Keratinocyte (primary cell): ENCODE results near the gene BCHE. TPM values are rescaled to one million over a fixed set of nuclear protein-coding genes. Genes with fewer than 3 reads are reported as not detected.

Experiments used
- DNase-seq: peaks from one replicate; pipeline ENCODE4 v3.0.0-alpha.2; 2011; ENCODE audit warnings: low read depth, missing footprints, low spot score
- FAIRE-seq: peaks from 2 replicates; lab custom pipeline; 2011; peaks lifted over from hg19 to GRCh38; lab: Jason Lieb, UNC
- H2AFZ ChIP-seq: 2 replicates; pipeline ENCODE4 v1.6.0; 2012; ENCODE audit warnings: low read length, control low read depth, inconsistent platforms; ENCODE audit not compliant: control insufficient read depth
- H3K27ac ChIP-seq: 2 replicates; pipeline ENCODE4 v1.5.1; 2011; ENCODE audit warnings: low read length; ENCODE audit not compliant: control insufficient read depth, insufficient read depth
- H3K27me3 ChIP-seq: 3 replicates; pipeline ENCODE4 v1.6.0; 2011; ENCODE audit warnings: low read length; ENCODE audit not compliant: control insufficient read depth, insufficient read depth; ENCODE audit errors: extremely low read depth
- H3K36me3 ChIP-seq, 2 experiments: 2 replicates in 1 of 2; 3 replicates in 1 of 2; pipeline ENCODE4 v1.5.1; 2011; ENCODE audit warnings: low read length in 2 of 2, mild to moderate bottlenecking in 1 of 2; ENCODE audit not compliant: control insufficient read depth in 2 of 2, insufficient read depth in 2 of 2; ENCODE audit errors: extremely low read depth in 1 of 2
- H3K4me1 ChIP-seq: 3 replicates; pipeline ENCODE4 v1.5.1; 2011; ENCODE audit warnings: low read length; ENCODE audit not compliant: control insufficient read depth, insufficient read depth; ENCODE audit errors: extremely low read depth
- H3K4me2 ChIP-seq: 3 replicates; pipeline ENCODE4 v1.6.0; 2011; ENCODE audit warnings: low read depth, low read length; ENCODE audit not compliant: control insufficient read depth, insufficient read depth; ENCODE audit errors: extremely low read depth
- H3K4me3 ChIP-seq, 3 experiments: fragments of 200-600 bp in 1 of 3; sonication (generic) in 1 of 3; 2 replicates in 2 of 3; 3 replicates in 1 of 3; pipeline ENCODE4 v1.5.1; 2011 to 2016; ENCODE audit warnings: low read length in 3 of 3, mild to moderate bottlenecking in 3 of 3, control low read depth in 2 of 3, inconsistent platforms in 1 of 3, low read depth in 1 of 3, mixed read lengths in 1 of 3, mixed run types in 1 of 3, moderate library complexity in 1 of 3; ENCODE audit not compliant: control insufficient read depth in 2 of 3, insufficient read depth in 2 of 3; ENCODE audit errors: extremely low read depth in 1 of 3
- H3K79me2 ChIP-seq: 2 replicates; pipeline ENCODE4 v1.6.0; 2012; ENCODE audit warnings: low read length; ENCODE audit not compliant: control insufficient read depth, insufficient read depth
- H3K9ac ChIP-seq: 3 replicates; pipeline ENCODE4 v1.6.0; 2011; ENCODE audit warnings: low read length; ENCODE audit not compliant: control insufficient read depth, insufficient read depth; ENCODE audit errors: extremely low read depth
- H3K9me1 ChIP-seq: 3 replicates; pipeline ENCODE4 v1.6.0; 2011; ENCODE audit warnings: low read length; ENCODE audit not compliant: control insufficient read depth, insufficient read depth; ENCODE audit errors: extremely low read depth
- H3K9me3 ChIP-seq: 2 replicates; pipeline ENCODE4 v1.5.1; 2012; ENCODE audit warnings: low read depth, low read length; ENCODE audit not compliant: control insufficient read depth
- H4K20me1 ChIP-seq: 3 replicates; pipeline ENCODE4 v1.6.0; 2011; ENCODE audit warnings: low read length; ENCODE audit not compliant: control insufficient read depth, insufficient read depth; ENCODE audit errors: extremely low read depth
- EZH2 ChIP-seq: IDR thresholded peaks from one replicate; pipeline ENCODE4 v1.6.1; 2012; ENCODE audit warnings: inconsistent platforms, mild to moderate bottlenecking, low read length, moderate library complexity
- dilution Hi-C: fragments of 300-500 bp; cut with MboI; formaldehyde crosslinking; loops from one replicate; pipeline ENCODE4 v1.7.0; 2020; ENCODE audit warnings: low sequenced_read_pairs; ENCODE audit not compliant: extremely low pct_ligation_motif_present
- polyA plus RNA-seq, 5 experiments: library from polyadenylated mRNA; depleted of rRNA in 3 of 5; stranded (reverse) in 3 of 5; stranded (forward) in 1 of 5; unstranded in 1 of 5; fragments of >200 nt; gene quantifications; 1 replicate in 1 of 5; 2 replicates in 3 of 5; 3 replicates in 1 of 5; pipeline versions ENCODE4 v1.2.1 to v1.2.3, GENCODE V29; 2011 to 2012; ENCODE audit warnings: missing spikeins in 2 of 5, low read depth in 1 of 5, low replicate concordance in 1 of 5
- TF ChIP-seq, protein P1 (sequence below), 3 experiments: IDR thresholded peaks in 1 of 3; conservative IDR thresholded peaks in 1 of 3; optimal IDR thresholded peaks in 1 of 3; 2 replicates in 2 of 3; 3 replicates in 1 of 3; pipeline versions ENCODE3 to v1.5.1; 2011; ENCODE audit warnings: low read length in 3 of 3, mild to moderate bottlenecking in 3 of 3, moderate library complexity in 2 of 3, control low read depth in 1 of 3, inconsistent platforms in 1 of 3; ENCODE audit not compliant: insufficient read depth in 2 of 3; ENCODE audit errors: extremely low read depth in 1 of 3

BCHE gene
- polyA plus RNA-seq, 1 donor (not counting 4 experiments of a cell fraction or from before 2014, with no cell fraction given) = 2.0 TPM

- DNase-seq (no peak), FAIRE-seq (no peak)
- Histone ChIP-seq H3K9ac (no peak overlapping the region), H3K79me2 (no peaks in the 10 kb centered on the region), H2AFZ (no peak overlapping the region), H3K9me1 (no peaks in the 10 kb centered on the region), H3K4me3 (no peak overlapping the region), H4K20me1 (no peaks in the 10 kb centered on the region), H3K27ac (no peak overlapping the region), H3K9me3 (no peaks in the 10 kb centered on the region), H3K36me3 (no peaks in the 10 kb centered on the region), H3K27me3 (no peaks in the 10 kb centered on the region), H3K4me2 (no peak overlapping the region), H3K4me1 (no peaks in the 10 kb centered on the region)
- dilution Hi-C loops = no loop called here
- TF ChIP-seq, protein P1, sequence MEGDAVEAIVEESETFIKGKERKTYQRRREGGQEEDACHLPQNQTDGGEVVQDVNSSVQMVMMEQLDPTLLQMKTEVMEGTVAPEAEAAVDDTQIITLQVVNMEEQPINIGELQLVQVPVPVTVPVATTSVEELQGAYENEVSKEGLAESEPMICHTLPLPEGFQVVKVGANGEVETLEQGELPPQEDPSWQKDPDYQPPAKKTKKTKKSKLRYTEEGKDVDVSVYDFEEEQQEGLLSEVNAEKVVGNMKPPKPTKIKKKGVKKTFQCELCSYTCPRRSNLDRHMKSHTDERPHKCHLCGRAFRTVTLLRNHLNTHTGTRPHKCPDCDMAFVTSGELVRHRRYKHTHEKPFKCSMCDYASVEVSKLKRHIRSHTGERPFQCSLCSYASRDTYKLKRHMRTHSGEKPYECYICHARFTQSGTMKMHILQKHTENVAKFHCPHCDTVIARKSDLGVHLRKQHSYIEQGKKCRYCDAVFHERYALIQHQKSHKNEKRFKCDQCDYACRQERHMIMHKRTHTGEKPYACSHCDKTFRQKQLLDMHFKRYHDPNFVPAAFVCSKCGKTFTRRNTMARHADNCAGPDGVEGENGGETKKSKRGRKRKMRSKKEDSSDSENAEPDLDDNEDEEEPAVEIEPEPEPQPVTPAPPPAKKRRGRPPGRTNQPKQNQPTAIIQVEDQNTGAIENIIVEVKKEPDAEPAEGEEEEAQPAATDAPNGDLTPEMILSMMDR (optimal IDR thresholded peaks at IDR 0.05 in 1 of 3, IDR thresholded peaks at IDR 0.05 in 1 of 3, conservative IDR thresholded peaks at IDR 0.05 in 1 of 3; ENCODE audit: extremely low read depth in 1 of 3, insufficient read depth in 2 of 3, low read length in 3 of 3) = no peak
- TF ChIP-seq EZH2 = no peak
Observed at GRCh38 chr3:165778456-165778855, 58.8 kb downstream of the BCHE start.

DNA sequence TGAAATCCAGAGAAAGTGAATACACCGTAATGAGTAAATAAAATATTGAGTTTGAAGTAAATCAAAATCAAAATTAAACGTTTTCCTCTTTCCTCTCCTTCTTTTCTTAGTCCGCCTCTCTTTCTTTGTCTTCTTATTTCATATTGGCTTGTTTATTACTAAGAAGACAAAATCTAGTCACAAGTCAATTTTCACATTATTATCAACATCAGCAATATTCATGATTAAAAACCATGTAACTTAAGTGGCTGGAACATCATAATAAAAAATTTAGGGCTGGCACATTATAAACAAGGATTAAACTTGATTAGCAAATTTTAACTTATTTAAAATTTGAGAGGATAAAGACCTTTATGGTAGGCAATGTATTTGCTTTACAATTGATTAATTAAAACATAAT is 61.4 kb downstream of the BCHE start:
- H3K4me2 ChIP-seq = no peak overlapping the region
- H3K9me1 ChIP-seq = no peaks in the 10 kb centered on the region
- no peak overlapping the region for H3K4me3 ChIP-seq
- no peaks in the 10 kb centered on the region for H4K20me1 ChIP-seq
- H3K36me3 ChIP-seq = no peaks in the 10 kb centered on the region
- H2AFZ ChIP-seq = no peak overlapping the region
- H3K27me3 ChIP-seq = no peaks in the 10 kb centered on the region
- dilution Hi-C loops = no loop called here
- H3K79me2 ChIP-seq = no peaks in the 10 kb centered on the region
- H3K4me1 ChIP-seq = no peaks in the 10 kb centered on the region
- H3K27ac ChIP-seq = no peak overlapping the region
- no peak overlapping the region for H3K9ac ChIP-seq
- FAIRE-seq (no peak), DNase-seq (no peak)
- no peak for TF ChIP-seq EZH2
- TF ChIP-seq, protein P1 (optimal IDR thresholded peaks at IDR 0.05 in 1 of 3, IDR thresholded peaks at IDR 0.05 in 1 of 3, conservative IDR thresholded peaks at IDR 0.05 in 1 of 3; ENCODE audit: extremely low read depth in 1 of 3, insufficient read depth in 2 of 3, low read length in 3 of 3) = no peak
- H3K9me3 ChIP-seq = no peaks in the 10 kb centered on the region
